Fibroblast of pulmonary artery (primary cell): ENCODE measurements around the gene BAK1.

Experiments
- DNase-seq: peaks from one replicate; pipeline ENCODE4 v3.0.0-alpha.2; 2010; ENCODE audit warnings: low read depth
- H3K4me3 ChIP-seq: replicated peaks from 2 replicates; pipeline ENCODE4 v1.5.1; 2011; ENCODE audit warnings: low read depth, mild to moderate bottlenecking, control low read depth, low read length, moderate library complexity
- CTCF ChIP-seq: IDR thresholded peaks from 2 replicates; pipeline ENCODE4 v1.5.1; 2011; ENCODE audit warnings: mild to moderate bottlenecking, control low read depth, low read length, inconsistent platforms; ENCODE audit errors: missing control alignments

Gene BAK1

GRCh38 chr6:33613795-33614168 is 33.7 kb upstream of the BAK1 start:
- no peak for DNase-seq
- no peak overlapping the region for H3K4me3 ChIP-seq
- no peak for TF ChIP-seq CTCF

DNA sequence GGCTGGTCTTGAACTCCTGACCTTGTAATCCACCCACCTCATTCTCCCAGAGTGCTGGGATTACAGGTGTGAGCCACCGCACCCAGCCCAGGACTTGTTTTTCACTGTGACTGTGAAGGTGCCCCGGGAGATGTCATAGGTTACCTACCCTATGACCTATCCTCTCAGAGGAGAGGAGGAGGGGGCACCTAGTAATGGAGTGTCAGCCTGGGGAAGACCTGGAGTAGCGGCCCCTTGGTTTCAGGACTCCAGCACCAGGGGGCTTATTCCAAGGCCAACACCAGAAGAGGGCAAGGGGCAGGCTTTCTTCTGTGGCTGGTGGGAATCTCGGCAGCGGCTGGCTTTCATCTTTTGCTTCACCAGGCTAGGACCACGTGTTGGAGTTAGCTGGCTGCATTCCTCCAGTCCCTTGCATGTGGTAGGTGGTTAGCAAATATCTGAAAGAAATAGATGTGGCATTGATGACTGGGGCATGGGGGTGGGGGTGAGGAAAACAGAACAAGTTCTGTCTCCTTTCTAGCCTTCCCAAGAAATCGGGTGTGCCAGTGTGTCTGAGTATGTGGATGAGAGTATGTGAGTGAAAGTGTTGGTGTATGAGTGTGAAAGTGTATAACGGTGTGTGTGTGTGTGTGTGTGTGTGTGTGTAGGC is 33.2 kb upstream of the BAK1 start:
- no peak overlapping the region for H3K4me3 ChIP-seq
- no peak for TF ChIP-seq CTCF
- no peak for DNase-seq

- TF ChIP-seq CTCF, result no peak
- peak; percentile 34 for DNase-seq
- H3K4me3 ChIP-seq, result no peak overlapping the region
These were observed 31.0 kb upstream of the BAK1 start for GRCh38 chr6:33610779-33611732.

GRCh38 chr6:33610067-33610466 is 30.0 kb upstream of the BAK1 start:
- DNase-seq, result peak; percentile 37
- TF ChIP-seq CTCF, result no peak
- H3K4me3 ChIP-seq, result no peak overlapping the region

DNA sequence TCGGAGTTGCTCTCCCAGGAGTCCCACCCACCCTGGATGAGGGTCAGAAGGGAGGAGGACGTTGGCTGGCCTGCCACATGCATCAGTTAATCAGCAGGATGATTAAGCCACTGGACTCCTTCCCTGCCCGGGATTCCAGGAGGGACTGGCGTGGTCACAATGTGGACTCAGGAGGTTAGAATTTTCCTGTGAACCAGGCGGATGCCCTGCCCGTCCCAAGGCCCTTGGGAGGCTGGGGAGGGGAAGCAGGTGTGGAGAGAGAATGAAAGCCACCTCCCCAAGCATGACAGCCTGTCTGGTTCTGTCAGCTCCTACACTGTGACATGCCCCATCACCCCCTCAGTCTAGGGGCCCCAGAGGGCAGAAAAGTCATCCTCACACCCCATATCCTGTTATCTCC is 29.5 kb upstream of the BAK1 start:
- no peak for TF ChIP-seq CTCF
- no peak overlapping the region for H3K4me3 ChIP-seq
- peak; percentile 56 for DNase-seq

GRCh38 chr6:33609019-33609418 is 28.9 kb upstream of the BAK1 start:
- no peak overlapping the region for H3K4me3 ChIP-seq
- no peak for TF ChIP-seq CTCF
- DNase-seq, result no peak
